PC-9 (cell line): ENCODE data around the gene SLC66A2.

Experiments
- EZH2 ChIP-seq: fragments of 200-600 bp; sonication (generic); IDR thresholded peaks from 2 replicates; pipeline ENCODE4 v1.8.0; 2017; ENCODE audit warnings: antibody characterized with exemption, low read depth
- TF ChIP-seq, protein P1 (sequence below): fragments of 200-600 bp; sonication (generic); conservative IDR thresholded peaks from 2 replicates; pipeline ENCODE4 v1.6.1; 2017; ENCODE audit warnings: mixed run types, antibody characterized with exemption, mild to moderate bottlenecking, moderate library complexity

DNA sequence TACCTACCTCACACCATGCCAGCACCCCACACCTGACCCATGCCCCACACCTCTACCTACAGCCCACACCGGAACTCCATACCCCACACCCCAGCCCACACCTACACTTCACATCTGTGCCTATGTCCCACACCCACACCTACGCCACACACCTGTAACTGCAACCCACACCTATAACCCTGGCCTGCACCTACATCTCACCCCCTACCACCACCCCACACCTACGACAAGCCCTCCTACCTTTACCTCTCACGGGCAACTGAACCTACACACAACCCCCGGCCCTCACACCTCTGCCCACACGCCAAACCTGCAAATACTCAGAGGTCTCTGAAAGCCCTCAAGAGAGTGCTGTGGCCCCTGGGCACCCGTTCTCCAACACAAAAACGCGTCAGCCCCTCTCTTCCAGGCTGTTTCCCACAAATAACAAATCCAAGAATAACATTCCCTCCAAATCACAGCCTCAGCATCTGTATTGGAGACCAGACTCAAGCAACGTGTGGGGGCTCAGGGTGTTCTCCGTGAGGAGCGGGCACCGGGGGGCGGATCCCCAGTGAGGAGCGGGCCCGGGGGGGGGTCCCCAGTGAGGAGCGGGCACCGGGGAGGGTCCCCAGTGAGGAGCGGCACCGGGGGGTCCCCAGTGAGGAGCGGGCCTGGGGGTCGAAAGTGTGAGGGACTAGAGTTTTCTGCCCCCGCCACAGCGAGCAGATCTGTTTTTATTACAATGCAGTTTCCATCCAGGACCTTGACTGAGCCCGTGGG, 33.4 kb downstream of the SLC66A2 start:
- TF ChIP-seq EZH2 = no peak
- TF ChIP-seq, protein P1, sequence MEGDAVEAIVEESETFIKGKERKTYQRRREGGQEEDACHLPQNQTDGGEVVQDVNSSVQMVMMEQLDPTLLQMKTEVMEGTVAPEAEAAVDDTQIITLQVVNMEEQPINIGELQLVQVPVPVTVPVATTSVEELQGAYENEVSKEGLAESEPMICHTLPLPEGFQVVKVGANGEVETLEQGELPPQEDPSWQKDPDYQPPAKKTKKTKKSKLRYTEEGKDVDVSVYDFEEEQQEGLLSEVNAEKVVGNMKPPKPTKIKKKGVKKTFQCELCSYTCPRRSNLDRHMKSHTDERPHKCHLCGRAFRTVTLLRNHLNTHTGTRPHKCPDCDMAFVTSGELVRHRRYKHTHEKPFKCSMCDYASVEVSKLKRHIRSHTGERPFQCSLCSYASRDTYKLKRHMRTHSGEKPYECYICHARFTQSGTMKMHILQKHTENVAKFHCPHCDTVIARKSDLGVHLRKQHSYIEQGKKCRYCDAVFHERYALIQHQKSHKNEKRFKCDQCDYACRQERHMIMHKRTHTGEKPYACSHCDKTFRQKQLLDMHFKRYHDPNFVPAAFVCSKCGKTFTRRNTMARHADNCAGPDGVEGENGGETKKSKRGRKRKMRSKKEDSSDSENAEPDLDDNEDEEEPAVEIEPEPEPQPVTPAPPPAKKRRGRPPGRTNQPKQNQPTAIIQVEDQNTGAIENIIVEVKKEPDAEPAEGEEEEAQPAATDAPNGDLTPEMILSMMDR = no peak
